ENCODE measurements around the gene KCNQ1.

KCNQ1 gene

GRCh38 chr11:2892967-2893528 is 448.2 kb downstream of the KCNQ1 start:
- WGBS: 28% methylated on average over 3 of the region's 4 CpGs
- H3K27me3 ChIP-seq (ENCODE audit: control insufficient read depth in 1 of 2, insufficient read depth in 1 of 2, low read length in 2 of 2): no peaks in the 10 kb centered on the region
- peak overlapping the region; percentile 98 for H4K8ac ChIP-seq (ENCODE audit: low read length)
- peak overlapping the region; percentile 18 to 23 for H2BK12ac ChIP-seq (ENCODE audit: low read length in 2 of 2)
- peak overlapping the region; percentile 19 for H2BK120ac ChIP-seq (ENCODE audit: low read depth, low read length)
- H3K18ac ChIP-seq (ENCODE audit: low read depth in 1 of 2, low read length in 2 of 2): peak overlapping the region; percentile 47 to 99
- H3K9me3 ChIP-seq (ENCODE audit: control insufficient read depth, low read length): no peaks in the 10 kb centered on the region
- H3K4ac ChIP-seq (ENCODE audit: low read depth in 1 of 2, low read length in 2 of 2): peak overlapping the region; percentile 68 to 82
- H3K14ac ChIP-seq (ENCODE audit: low read length in 2 of 2): peak overlapping the region in 1 of 2 experiments; percentile 85
- H3K9ac ChIP-seq (ENCODE audit: low read length): peak overlapping the region; percentile 87
- peak overlapping the region; percentile 14 for H2AK5ac ChIP-seq (ENCODE audit: low read length, severe bottlenecking)
- no peak overlapping the region for H2BK15ac ChIP-seq (ENCODE audit: low read depth, poor library complexity, severe bottlenecking)
- peak overlapping the region; percentile 62 for H4K91ac ChIP-seq (ENCODE audit: low read length)
- peak overlapping the region; percentile 43 to 81 for H3K4me3 ChIP-seq (ENCODE audit: insufficient read depth in 1 of 2, low read depth in 1 of 2, low read length in 2 of 2)
- no peak overlapping the region for H3K23ac ChIP-seq (ENCODE audit: low read length in 2 of 2)
- H3K27ac ChIP-seq (ENCODE audit: low read length, poor library complexity, severe bottlenecking): peak overlapping the region; percentile 1
- H3K79me1 ChIP-seq (replicated peaks; ENCODE audit: low read length, poor library complexity, severe bottlenecking): no peaks in the 10 kb centered on the region
- H3K36me3 ChIP-seq (ENCODE audit: control insufficient read depth in 1 of 2, insufficient read depth in 2 of 2, low read depth in 1 of 2, low read length in 2 of 2): no peaks in the 10 kb centered on the region
- no peak overlapping the region for H2AFZ ChIP-seq (ENCODE audit: low read depth, low read length)
- no peak overlapping the region for H2BK5ac ChIP-seq (ENCODE audit: low read depth, low read length, poor library complexity, severe bottlenecking)
- no peak for DNase-seq
- H3K4me2 ChIP-seq (ENCODE audit: low read length, poor library complexity, severe bottlenecking): peak overlapping the region; percentile 74
- H3K4me1 ChIP-seq (ENCODE audit: control insufficient read depth, insufficient read depth, low read depth, low read length): peaks cover 37% of the 10 kb centered on the region

GRCh38 chr11:2893935-2894334 is 449.1 kb downstream of the KCNQ1 start:
- Histone ChIP-seq H2AK5ac (ENCODE audit: low read length, severe bottlenecking) (no peak overlapping the region), H3K9me3 (ENCODE audit: control insufficient read depth, low read length) (no peaks in the 10 kb centered on the region), H4K8ac (ENCODE audit: low read length) (no peak overlapping the region), H2BK5ac (ENCODE audit: low read depth, low read length, poor library complexity, severe bottlenecking) (no peak overlapping the region), H3K4me1 (ENCODE audit: control insufficient read depth, insufficient read depth, low read depth, low read length) (peaks cover 42% of the 10 kb centered on the region), H2BK120ac (ENCODE audit: low read depth, low read length) (no peak overlapping the region), H4K91ac (ENCODE audit: low read length) (peak overlapping the region; percentile 83), H3K27me3 (ENCODE audit: control insufficient read depth in 1 of 2, insufficient read depth in 1 of 2, low read length in 2 of 2) (no peaks in the 10 kb centered on the region), H3K4ac (ENCODE audit: low read depth in 1 of 2, low read length in 2 of 2) (no peak overlapping the region), H2BK12ac (ENCODE audit: low read length in 2 of 2) (peak overlapping the region in 1 of 2 experiments; percentile 65), H3K36me3 (ENCODE audit: control insufficient read depth in 1 of 2, insufficient read depth in 2 of 2, low read depth in 1 of 2, low read length in 2 of 2) (no peaks in the 10 kb centered on the region), H3K4me2 (ENCODE audit: low read length, poor library complexity, severe bottlenecking) (no peak overlapping the region), H2BK15ac (ENCODE audit: low read depth, poor library complexity, severe bottlenecking) (no peak overlapping the region), H2AFZ (ENCODE audit: low read depth, low read length) (no peak overlapping the region), H3K79me1 (replicated peaks; ENCODE audit: low read length, poor library complexity, severe bottlenecking) (no peaks in the 10 kb centered on the region), H3K27ac (ENCODE audit: low read length, poor library complexity, severe bottlenecking) (no peak overlapping the region), H3K18ac (ENCODE audit: low read depth in 1 of 2, low read length in 2 of 2) (no peak overlapping the region), H3K14ac (ENCODE audit: low read length in 2 of 2) (no peak overlapping the region), H3K23ac (ENCODE audit: low read length in 2 of 2) (no peak overlapping the region), H3K4me3 (ENCODE audit: insufficient read depth in 1 of 2, low read depth in 1 of 2, low read length in 2 of 2) (no peak overlapping the region), H3K9ac (ENCODE audit: low read length) (no peak overlapping the region)
- WGBS: 94% methylated on average over 4 of the region's 4 CpGs
- no peak for DNase-seq

- peak overlapping the region; percentile 22 for H4K8ac ChIP-seq (ENCODE audit: low read length)
- no peak overlapping the region for H3K27ac ChIP-seq (ENCODE audit: low read length, poor library complexity, severe bottlenecking)
- no peaks in the 10 kb centered on the region for H3K79me1 ChIP-seq (replicated peaks; ENCODE audit: low read length, poor library complexity, severe bottlenecking)
- no peak overlapping the region for H2BK5ac ChIP-seq (ENCODE audit: low read depth, low read length, poor library complexity, severe bottlenecking)
- peak overlapping the region in 1 of 2 experiments; percentile 2 for H3K14ac ChIP-seq (ENCODE audit: low read length in 2 of 2)
- no peaks in the 10 kb centered on the region for H3K27me3 ChIP-seq (ENCODE audit: control insufficient read depth in 1 of 2, insufficient read depth in 1 of 2, low read length in 2 of 2)
- H3K4me3 ChIP-seq (ENCODE audit: insufficient read depth in 1 of 2, low read depth in 1 of 2, low read length in 2 of 2): no peak overlapping the region
- H3K4me2 ChIP-seq (ENCODE audit: low read length, poor library complexity, severe bottlenecking): no peak overlapping the region
- H2AK5ac ChIP-seq (ENCODE audit: low read length, severe bottlenecking): no peak overlapping the region
- no peak for DNase-seq
- no peak overlapping the region for H3K18ac ChIP-seq (ENCODE audit: low read depth in 1 of 2, low read length in 2 of 2)
- H4K91ac ChIP-seq (ENCODE audit: low read length): peak overlapping the region; percentile 97
- peak overlapping the region; percentile 44 to 95 for H2BK12ac ChIP-seq (ENCODE audit: low read length in 2 of 2)
- no peak overlapping the region for H2AFZ ChIP-seq (ENCODE audit: low read depth, low read length)
- no peaks in the 10 kb centered on the region for H3K36me3 ChIP-seq (ENCODE audit: control insufficient read depth in 1 of 2, insufficient read depth in 2 of 2, low read depth in 1 of 2, low read length in 2 of 2)
- no peak overlapping the region for H3K9ac ChIP-seq (ENCODE audit: low read length)
- peaks cover 35% of the 10 kb centered on the region for H3K4me1 ChIP-seq (ENCODE audit: control insufficient read depth, insufficient read depth, low read depth, low read length)
- H3K9me3 ChIP-seq (ENCODE audit: control insufficient read depth, low read length): no peaks in the 10 kb centered on the region
- H2BK120ac ChIP-seq (ENCODE audit: low read depth, low read length): no peak overlapping the region
- peak overlapping the region in 1 of 2 experiments; percentile 82 for H3K4ac ChIP-seq (ENCODE audit: low read depth in 1 of 2, low read length in 2 of 2)
- H2BK15ac ChIP-seq (ENCODE audit: low read depth, poor library complexity, severe bottlenecking): peak overlapping the region; percentile 64
- H3K23ac ChIP-seq (ENCODE audit: low read length in 2 of 2): no peak overlapping the region
- 91% methylated on average over 9 of the region's 9 CpGs for WGBS
These were observed 451.2 kb downstream of the KCNQ1 start for GRCh38 chr11:2896047-2896446.

GRCh38 chr11:2897048-2897447 is 452.2 kb downstream of the KCNQ1 start:
- H4K8ac ChIP-seq (ENCODE audit: low read length): peak overlapping the region; percentile 8
- no peak for DNase-seq
- H2BK15ac ChIP-seq (ENCODE audit: low read depth, poor library complexity, severe bottlenecking): peak overlapping the region; percentile 85
- H2BK5ac ChIP-seq (ENCODE audit: low read depth, low read length, poor library complexity, severe bottlenecking): no peak overlapping the region
- H3K4me3 ChIP-seq (ENCODE audit: insufficient read depth in 1 of 2, low read depth in 1 of 2, low read length in 2 of 2): no peak overlapping the region
- H3K14ac ChIP-seq (ENCODE audit: low read length in 2 of 2): no peak overlapping the region
- no peaks in the 10 kb centered on the region for H3K27me3 ChIP-seq (ENCODE audit: control insufficient read depth in 1 of 2, insufficient read depth in 1 of 2, low read length in 2 of 2)
- H2BK12ac ChIP-seq (ENCODE audit: low read length in 2 of 2): peak overlapping the region; percentile 95
- H3K23ac ChIP-seq (ENCODE audit: low read length in 2 of 2): no peak overlapping the region
- no peak overlapping the region for H3K4me2 ChIP-seq (ENCODE audit: low read length, poor library complexity, severe bottlenecking)
- no peaks in the 10 kb centered on the region for H3K9me3 ChIP-seq (ENCODE audit: control insufficient read depth, low read length)
- H2AFZ ChIP-seq (ENCODE audit: low read depth, low read length): no peak overlapping the region
- H3K4ac ChIP-seq (ENCODE audit: low read depth in 1 of 2, low read length in 2 of 2): peak overlapping the region; percentile 39 to 60
- H3K18ac ChIP-seq (ENCODE audit: low read depth in 1 of 2, low read length in 2 of 2): no peak overlapping the region
- 98% methylated on average over 6 of the region's 6 CpGs for WGBS
- H3K9ac ChIP-seq (ENCODE audit: low read length): no peak overlapping the region
- peaks cover 31% of the 10 kb centered on the region for H3K4me1 ChIP-seq (ENCODE audit: control insufficient read depth, insufficient read depth, low read depth, low read length)
- no peak overlapping the region for H3K27ac ChIP-seq (ENCODE audit: low read length, poor library complexity, severe bottlenecking)
- no peaks in the 10 kb centered on the region for H3K79me1 ChIP-seq (replicated peaks; ENCODE audit: low read length, poor library complexity, severe bottlenecking)
- no peaks in the 10 kb centered on the region for H3K36me3 ChIP-seq (ENCODE audit: control insufficient read depth in 1 of 2, insufficient read depth in 2 of 2, low read depth in 1 of 2, low read length in 2 of 2)
- no peak overlapping the region for H2AK5ac ChIP-seq (ENCODE audit: low read length, severe bottlenecking)
- peak overlapping the region; percentile 97 for H4K91ac ChIP-seq (ENCODE audit: low read length)
- H2BK120ac ChIP-seq (ENCODE audit: low read depth, low read length): peak overlapping the region; percentile 12

Data from mesenchymal stem cell (in vitro differentiated cells and primary cell).